Memory B cell (primary cell): Measurements from ENCODE around the gene TEX35.
"Not testable (repeated sequence)": the region's sequence is repeated elsewhere in the genome, so short reads cannot be mapped to it uniquely, and the experiment has no call there.

Source experiments
- ATAC-seq: fragments of 150-1000 bp; cut with Tn5 transposase; 2 replicates; pipeline ENCODE4 v1.10.0; 2021; ENCODE audit warnings: low read depth, mild to moderate bottlenecking, moderate library complexity
- DNase-seq, 2 donors: peaks; one replicate each; pipeline ENCODE4 v3.0.0; 2022; ENCODE audit warnings: low spot score in 2 of 2
- H3K27ac Mint-ChIP-seq: one replicate; pipeline ENCODE4 v1.8.0; 2022; ENCODE audit warnings: mild to moderate bottlenecking, moderate library complexity, mixed read lengths
- H3K27me3 Mint-ChIP-seq: one replicate; pipeline ENCODE4 v1.8.0; 2022; ENCODE audit warnings: mixed read lengths
- H3K36me3 Mint-ChIP-seq: one replicate; pipeline ENCODE4 v1.8.0; 2022; ENCODE audit warnings: mild to moderate bottlenecking, mixed read lengths
- H3K4me1 Mint-ChIP-seq: one replicate; pipeline ENCODE4 v1.8.0; 2022; ENCODE audit warnings: mixed read lengths
- H3K4me3 Mint-ChIP-seq: one replicate; pipeline ENCODE4 v1.8.0; 2022; ENCODE audit warnings: mild to moderate bottlenecking, moderate library complexity, mixed read lengths
- H3K9me3 Mint-ChIP-seq: one replicate; pipeline ENCODE4 v1.8.0; 2022; ENCODE audit warnings: mixed read lengths

The TEX35 gene

DNA sequence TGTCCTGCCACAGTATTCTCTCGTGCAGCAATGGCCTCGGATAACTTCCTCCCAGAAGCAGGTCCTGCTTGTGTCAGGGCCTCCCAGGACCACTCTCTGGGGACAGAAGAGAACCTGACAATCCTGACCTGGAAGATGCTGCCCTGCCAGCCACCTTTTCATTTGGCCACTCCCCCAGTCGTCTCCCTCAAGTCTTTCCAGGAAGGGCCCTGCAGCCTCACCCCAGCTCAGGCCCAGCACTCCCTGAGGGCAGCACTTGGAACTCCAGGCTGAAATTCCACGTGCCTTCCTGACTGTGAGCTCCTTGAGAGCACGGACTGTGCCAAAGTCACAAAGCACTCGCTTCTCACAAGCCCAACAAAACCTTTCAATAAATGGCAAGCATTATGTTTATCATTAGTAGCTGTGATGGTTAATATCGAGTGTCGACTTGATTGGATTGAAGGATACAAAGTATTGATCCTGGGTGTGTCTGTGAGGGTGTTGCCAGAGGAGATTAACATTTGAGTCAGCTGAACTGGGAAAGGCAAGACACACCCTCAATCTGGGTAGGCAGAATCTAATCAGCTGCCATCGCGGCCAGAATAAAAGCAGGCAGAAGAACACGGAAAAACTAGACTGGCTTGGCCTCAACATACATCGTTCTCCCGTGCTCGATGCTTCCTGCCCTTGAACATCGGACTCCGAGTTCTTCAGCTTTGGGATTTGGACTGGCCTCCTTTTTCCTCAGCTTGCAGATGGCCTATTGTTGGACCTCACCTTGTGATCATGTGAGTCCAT, 13.8 kb upstream of the TEX35 start:
- no peak for DNase-seq

DNA sequence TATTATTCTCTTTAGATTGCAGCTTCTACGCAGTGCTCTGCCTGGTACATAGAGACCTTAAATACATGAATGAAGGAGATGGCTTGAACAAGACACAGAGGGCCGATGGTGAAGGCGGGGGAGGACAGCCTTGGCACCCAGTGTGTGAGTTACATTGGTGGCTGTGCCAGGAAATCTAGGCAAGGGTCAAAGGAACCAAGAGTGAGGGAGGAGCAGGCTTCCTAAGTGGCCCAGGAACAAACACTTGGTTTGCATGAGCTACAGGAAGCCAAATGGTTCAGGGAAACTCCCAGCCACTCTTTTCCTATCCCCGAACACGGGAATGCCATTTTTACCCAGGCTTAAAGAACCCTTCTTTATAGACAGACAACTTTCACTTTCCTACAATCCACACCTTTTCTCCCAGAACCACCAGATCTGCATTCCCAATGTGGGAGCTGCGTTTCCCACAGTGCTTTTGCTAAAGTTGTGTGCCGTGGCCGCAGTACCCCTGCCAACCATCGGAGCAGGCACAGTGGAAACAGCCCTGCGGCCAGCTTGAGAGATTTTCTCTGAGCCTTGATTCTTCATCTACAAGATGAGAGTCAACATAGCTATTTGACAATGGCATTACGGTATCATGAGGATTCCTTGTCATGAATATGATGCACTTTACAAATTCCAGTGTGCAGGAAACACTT, 12.7 kb upstream of the TEX35 start:
- DNase-seq, result no peak
- no peaks in the 10 kb centered on the region for H3K36me3 Mint-ChIP-seq
- peaks cover 2% of the 10 kb centered on the region for H3K4me1 Mint-ChIP-seq

More for the DNA sequence above, 13.8 kb upstream of the TEX35 start:
- ATAC-seq, result no peak
- Mint-ChIP-seq H3K36me3 (peaks cover 2% of the 10 kb centered on the region), H3K27me3 (peaks cover 12% of the 10 kb centered on the region), H3K4me1 (peaks cover 2% of the 10 kb centered on the region), H3K4me3 (no peak overlapping the region), H3K9me3 (no peaks in the 10 kb centered on the region), H3K27ac (no peak overlapping the region)

DNA sequence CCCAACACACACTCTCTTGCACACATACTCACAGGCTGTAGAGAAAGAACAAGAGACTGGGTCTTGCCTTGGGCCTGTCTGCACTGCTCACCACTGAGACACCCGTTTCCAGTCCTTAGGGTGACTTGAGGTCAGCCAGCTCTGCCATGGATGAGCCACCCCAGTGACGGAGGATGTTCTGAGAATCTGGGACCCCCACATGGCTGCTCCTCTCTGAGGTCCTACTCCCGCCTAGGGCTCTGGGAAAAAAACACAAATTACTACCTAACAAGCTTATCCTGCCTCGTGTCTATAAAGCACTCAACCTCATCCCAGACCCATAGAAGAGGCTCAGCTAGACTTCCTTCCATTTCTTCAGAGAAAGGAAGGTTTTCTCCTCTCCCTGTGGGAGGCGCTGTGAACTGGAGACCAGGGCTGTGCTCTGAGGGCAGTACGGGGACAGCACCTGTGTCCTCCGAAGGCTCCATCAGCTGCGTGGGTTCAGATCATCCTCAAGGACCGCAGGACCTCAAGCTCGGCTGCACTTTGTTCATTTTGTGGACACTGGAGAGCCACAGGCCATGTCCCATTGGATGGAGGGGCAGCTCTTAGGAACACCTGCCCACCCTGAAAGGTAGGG, 11.9 kb upstream of the TEX35 start:
- H3K36me3 Mint-ChIP-seq, result no peaks in the 10 kb centered on the region

More for the DNA sequence above, 12.7 kb upstream of the TEX35 start:
- Mint-ChIP-seq H3K9me3 (no peaks in the 10 kb centered on the region), H3K4me3 (no peak overlapping the region), H3K27ac (no peak overlapping the region), H3K27me3 (peaks cover 16% of the 10 kb centered on the region)
- ATAC-seq, result no peak

DNA sequence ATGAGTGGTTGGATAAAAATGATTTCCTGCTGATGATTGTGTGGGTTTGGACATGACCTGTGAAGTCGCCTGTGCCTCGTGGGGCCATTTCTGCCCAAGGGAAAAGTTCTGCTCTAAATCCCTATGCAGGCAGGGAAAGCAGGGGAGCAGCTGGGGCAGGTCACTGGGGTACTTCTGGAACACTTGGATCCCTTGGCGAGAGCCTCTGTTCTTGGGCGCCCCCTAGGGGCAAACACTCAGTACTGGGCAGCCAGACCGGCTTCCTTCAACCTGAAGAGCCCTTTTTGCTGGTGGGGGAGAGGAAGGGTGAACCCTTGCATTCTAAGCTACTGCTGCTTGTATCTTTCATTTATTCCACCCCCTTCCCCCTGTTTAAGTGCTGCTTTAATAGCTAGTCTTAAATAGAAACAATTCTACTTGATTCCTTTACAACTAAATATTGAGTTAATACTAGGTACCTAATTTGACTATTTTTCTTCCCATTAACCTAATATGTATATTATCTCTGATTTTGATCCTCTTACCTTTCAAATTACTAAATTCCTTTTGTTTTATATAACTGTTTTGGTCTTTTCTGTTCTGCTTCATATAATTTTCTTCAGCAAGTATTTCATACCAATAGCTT, 11.1 kb upstream of the TEX35 start:
- H3K27ac Mint-ChIP-seq, result no peak overlapping the region
- H3K36me3 Mint-ChIP-seq, result no peaks in the 10 kb centered on the region
- peak; percentile 77 for ATAC-seq
- no peaks in the 10 kb centered on the region for H3K9me3 Mint-ChIP-seq
- no peak overlapping the region for H3K4me3 Mint-ChIP-seq
- DNase-seq, result peak; percentile 56 to 68
- peaks cover 2% of the 10 kb centered on the region for H3K4me1 Mint-ChIP-seq
- peaks cover 16% of the 10 kb centered on the region for H3K27me3 Mint-ChIP-seq

More for the DNA sequence above, 11.9 kb upstream of the TEX35 start:
- DNase-seq (no peak), ATAC-seq (no peak)
- Mint-ChIP-seq H3K4me1 (peaks cover 2% of the 10 kb centered on the region), H3K27ac (no peak overlapping the region), H3K9me3 (no peaks in the 10 kb centered on the region), H3K4me3 (no peak overlapping the region), H3K27me3 (peaks cover 15% of the 10 kb centered on the region)

DNA sequence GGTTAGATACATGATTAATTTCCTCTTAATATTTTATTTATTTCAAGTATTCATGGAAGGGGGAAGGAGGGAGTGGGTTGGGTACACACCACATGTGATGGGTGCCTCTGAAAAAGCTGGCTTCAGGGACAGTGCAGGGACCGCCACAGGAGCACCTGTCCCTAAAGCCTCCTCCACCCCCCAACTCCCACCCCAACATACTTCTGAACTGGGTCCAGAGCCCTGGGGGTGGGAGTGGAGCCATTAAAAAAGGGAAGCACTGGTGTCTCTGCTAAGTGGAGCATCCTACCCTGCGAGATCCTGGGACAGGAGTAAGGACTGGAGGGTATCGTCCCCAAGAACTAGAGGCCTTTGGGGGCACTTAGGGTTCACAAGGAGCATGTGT, 10.6 kb upstream of the TEX35 start:
- DNase-seq, result no peak
- Mint-ChIP-seq H3K27me3 (peaks cover 16% of the 10 kb centered on the region), H3K27ac (no peak overlapping the region), H3K4me3 (no peak overlapping the region), H3K9me3 (no peaks in the 10 kb centered on the region), H3K36me3 (no peaks in the 10 kb centered on the region), H3K4me1 (peaks cover 2% of the 10 kb centered on the region)
- no peak for ATAC-seq

DNA sequence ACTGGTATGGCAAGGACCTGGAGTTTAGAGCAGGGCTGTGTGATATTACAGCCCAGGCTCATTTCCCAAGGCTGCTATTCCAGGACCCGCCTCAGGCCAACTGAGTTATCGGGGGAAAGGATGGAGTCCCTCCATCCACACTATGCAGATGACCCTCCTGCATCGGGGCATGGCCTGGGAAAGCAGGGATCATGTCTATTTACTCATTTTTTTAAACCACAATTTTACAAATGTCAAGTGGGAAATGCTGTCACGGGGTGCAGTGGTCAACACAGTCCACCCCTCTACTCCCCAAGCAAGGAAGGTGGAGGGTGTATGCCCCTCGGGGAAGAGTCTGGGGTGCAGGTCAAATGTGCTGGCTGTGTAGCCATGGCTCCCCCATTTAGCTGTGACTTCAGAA, 10.1 kb upstream of the TEX35 start:
- H3K36me3 Mint-ChIP-seq, result no peaks in the 10 kb centered on the region
- ATAC-seq, result no peak
- no peaks in the 10 kb centered on the region for H3K9me3 Mint-ChIP-seq
- no peak for DNase-seq
- peaks cover 16% of the 10 kb centered on the region for H3K27me3 Mint-ChIP-seq
- H3K4me1 Mint-ChIP-seq, result peaks cover 2% of the 10 kb centered on the region
- H3K4me3 Mint-ChIP-seq, result no peak overlapping the region
- H3K27ac Mint-ChIP-seq, result no peak overlapping the region

DNA sequence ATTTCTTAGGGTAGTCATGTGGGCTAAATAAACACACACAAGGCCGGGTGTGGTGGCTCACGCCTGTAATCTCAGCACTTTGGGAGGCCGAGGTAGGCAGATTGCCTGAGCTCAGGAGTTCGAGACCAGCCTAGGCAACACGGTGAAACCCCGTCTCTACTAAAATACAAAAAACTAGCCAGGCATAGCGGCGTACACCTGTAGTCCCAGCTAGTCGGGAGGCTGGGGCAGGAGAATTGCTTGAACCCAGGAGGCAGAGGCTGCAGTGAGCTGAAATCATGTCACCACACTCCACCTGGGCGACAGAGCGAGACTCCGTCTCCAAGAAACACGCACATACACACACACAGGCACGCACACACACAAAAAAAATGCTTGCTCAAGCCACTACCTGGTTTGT, 9.6 kb upstream of the TEX35 start:
- not testable (repeated sequence) for H3K4me1 Mint-ChIP-seq, DNase-seq, H3K4me3 Mint-ChIP-seq, H3K36me3 Mint-ChIP-seq, H3K9me3 Mint-ChIP-seq, ATAC-seq, H3K27ac Mint-ChIP-seq
- H3K27me3 Mint-ChIP-seq, result peaks cover 16% of the 10 kb centered on the region

DNA sequence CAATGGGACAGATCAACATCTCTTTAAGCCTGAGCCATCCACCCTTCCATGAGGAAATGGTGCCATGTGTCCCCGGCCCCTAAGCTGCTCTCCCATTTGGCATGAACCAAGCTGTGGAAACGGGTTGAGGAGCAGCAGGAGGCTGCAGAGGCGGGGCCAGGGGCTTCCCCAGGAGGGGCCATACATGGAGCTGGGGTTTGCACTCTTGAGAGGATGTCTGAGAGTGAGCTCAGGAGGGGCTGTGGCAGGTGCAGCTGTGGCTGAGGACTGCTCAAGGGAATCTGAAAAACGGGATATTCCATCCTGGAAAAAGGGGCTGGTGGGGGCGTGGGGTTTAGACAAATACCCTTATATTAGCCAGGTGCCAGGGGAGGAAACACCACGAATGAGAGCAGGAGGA, 9.1 kb upstream of the TEX35 start:
- Mint-ChIP-seq H3K9me3 (no peaks in the 10 kb centered on the region), H3K27me3 (peaks cover 16% of the 10 kb centered on the region), H3K36me3 (no peaks in the 10 kb centered on the region), H3K27ac (no peak overlapping the region), H3K4me3 (no peak overlapping the region), H3K4me1 (peaks cover 2% of the 10 kb centered on the region)
- DNase-seq (no peak), ATAC-seq (no peak)

DNA sequence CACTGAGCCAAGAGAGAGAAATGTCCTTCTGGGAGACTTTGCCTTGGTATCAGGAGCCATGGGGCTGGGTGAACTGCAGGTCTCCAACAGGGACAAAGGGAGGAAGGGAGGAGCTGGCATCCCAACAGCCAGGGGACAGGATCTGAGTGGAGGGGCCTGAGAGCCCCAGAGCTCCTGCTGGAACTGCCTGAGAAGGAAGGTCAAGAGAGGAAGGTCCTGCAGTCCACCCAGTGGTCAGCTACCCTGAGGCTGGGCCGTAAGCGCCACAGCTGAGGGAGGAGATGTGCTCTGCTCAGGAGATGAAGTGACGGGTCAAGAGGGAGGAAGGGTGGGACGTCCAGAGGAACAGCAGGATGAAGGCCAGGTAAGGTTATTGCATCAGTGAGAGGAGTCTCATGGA, 8.6 kb upstream of the TEX35 start:
- ATAC-seq (no peak), DNase-seq (no peak)
- Mint-ChIP-seq H3K9me3 (no peaks in the 10 kb centered on the region), H3K27ac (no peak overlapping the region), H3K27me3 (peaks cover 16% of the 10 kb centered on the region), H3K4me1 (peaks cover 2% of the 10 kb centered on the region), H3K36me3 (no peaks in the 10 kb centered on the region), H3K4me3 (no peak overlapping the region)

DNA sequence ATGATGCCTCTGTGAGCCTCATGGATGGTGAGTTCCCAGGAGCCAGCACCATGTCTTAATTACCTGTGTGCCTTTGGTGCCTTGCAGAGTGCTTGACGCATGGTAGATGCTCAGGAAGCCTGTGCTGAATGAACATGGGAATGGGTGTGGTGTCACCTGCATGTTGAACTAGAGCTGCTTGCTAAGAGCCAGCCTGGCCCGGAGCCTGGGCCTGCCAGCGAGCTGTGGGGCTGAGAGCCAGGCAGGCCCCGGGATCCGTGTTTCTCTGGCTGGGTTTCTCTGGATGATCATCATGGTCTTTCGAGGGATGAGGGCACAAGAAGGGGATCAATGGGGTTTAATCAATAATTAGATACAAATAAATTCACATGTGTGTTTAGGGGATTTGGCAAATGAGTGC, 6.7 kb upstream of the TEX35 start:
- no peaks in the 10 kb centered on the region for H3K36me3 Mint-ChIP-seq
- peaks cover 16% of the 10 kb centered on the region for H3K27me3 Mint-ChIP-seq
- no peak overlapping the region for H3K4me3 Mint-ChIP-seq
- ATAC-seq (no peak), DNase-seq (no peak)
- H3K27ac Mint-ChIP-seq, result no peak overlapping the region
- no peaks in the 10 kb centered on the region for H3K9me3 Mint-ChIP-seq
- peaks cover 2% of the 10 kb centered on the region for H3K4me1 Mint-ChIP-seq

DNA sequence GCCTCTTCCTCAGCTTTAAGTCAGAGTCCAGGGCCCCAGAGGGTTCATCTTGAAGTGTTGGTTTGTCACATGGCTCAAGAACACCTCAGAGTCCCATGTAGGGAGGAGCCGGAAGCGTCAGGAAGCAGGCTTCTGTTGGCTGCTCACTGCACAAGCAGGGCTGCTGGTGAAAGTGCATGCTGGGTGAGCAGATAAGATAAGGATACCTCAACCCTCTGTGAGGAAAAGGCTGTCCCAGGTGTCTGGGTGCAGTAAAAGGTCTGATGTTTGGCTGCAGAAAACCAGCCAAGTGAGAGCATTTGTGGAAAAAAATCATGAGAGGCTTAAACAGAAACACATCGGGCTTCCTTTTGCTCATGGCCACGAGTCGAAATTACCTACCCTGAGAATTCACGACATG, 6.2 kb upstream of the TEX35 start:
- peaks cover under 1% of the 10 kb centered on the region for H3K4me1 Mint-ChIP-seq
- H3K4me3 Mint-ChIP-seq, result no peak overlapping the region
- no peak overlapping the region for H3K27ac Mint-ChIP-seq
- DNase-seq, result no peak
- H3K36me3 Mint-ChIP-seq, result no peaks in the 10 kb centered on the region
- no peak for ATAC-seq
- H3K9me3 Mint-ChIP-seq, result no peaks in the 10 kb centered on the region
- H3K27me3 Mint-ChIP-seq, result peaks cover 16% of the 10 kb centered on the region

DNA sequence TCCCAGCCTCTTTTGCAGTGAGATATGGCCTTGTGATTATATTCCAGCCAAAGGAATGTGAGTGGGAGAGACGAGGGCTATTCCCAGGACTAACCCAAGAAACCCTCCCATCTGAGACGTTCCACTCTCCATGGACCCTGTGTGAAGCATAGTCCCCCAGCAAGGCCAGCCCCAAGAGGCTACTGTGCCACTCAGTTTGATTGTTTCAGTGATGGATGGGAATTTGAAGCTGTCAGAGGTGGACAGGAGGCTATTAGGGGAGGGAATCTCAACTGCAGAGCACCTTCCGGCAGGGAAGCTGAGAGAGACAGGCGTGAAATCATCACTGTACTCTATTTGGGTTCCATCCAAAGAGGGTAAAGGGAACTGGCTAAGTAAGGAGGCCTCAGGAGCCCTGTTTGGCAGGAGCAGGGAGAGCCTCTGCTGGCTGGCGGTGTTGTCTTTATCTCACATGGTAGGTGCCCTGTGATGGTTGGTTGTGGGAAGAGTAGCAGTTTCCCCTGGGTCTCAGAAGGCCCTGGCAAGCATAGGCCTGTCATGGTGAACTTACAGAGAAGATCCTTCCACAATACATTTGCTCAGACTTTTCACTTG, 3.4 kb upstream of the TEX35 start:
- no peaks in the 10 kb centered on the region for H3K36me3 Mint-ChIP-seq
- no peak overlapping the region for H3K4me3 Mint-ChIP-seq
- DNase-seq (no peak), ATAC-seq (no peak)
- H3K27ac Mint-ChIP-seq, result no peak overlapping the region
- no peaks in the 10 kb centered on the region for H3K9me3 Mint-ChIP-seq
- peaks cover 2% of the 10 kb centered on the region for H3K27me3 Mint-ChIP-seq
- peaks cover 3% of the 10 kb centered on the region for H3K4me1 Mint-ChIP-seq

DNA sequence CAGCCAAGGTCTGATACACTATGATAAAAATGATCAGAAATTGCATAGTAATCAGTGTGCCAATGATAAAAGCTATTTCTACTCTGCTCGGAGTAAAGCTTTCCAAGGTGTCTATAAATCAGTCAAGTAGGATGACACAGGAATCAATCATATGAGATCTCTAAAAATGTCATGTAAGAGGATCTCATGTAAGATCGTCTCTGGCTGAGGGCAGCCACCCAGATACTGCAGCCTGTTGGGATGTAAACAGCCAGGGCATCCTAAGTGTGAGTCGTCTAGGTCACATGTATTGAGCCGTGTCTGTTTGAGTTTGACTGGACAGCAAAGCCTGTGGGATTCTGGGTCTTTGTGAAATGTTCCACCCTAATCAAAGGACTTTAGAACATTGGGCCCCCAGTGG, 2.8 kb upstream of the TEX35 start:
- Mint-ChIP-seq H3K4me1 (peaks cover 3% of the 10 kb centered on the region), H3K4me3 (no peak overlapping the region)

More for the DNA sequence above, 2.8 kb upstream of the TEX35 start:
- no peak for ATAC-seq
- Mint-ChIP-seq H3K9me3 (no peaks in the 10 kb centered on the region), H3K27me3 (peaks cover 2% of the 10 kb centered on the region), H3K36me3 (no peaks in the 10 kb centered on the region), H3K27ac (no peak overlapping the region)
- no peak for DNase-seq
